SIG-M5 (cell line): ENCODE measurements around the gene CMPK1.

Experiments
- DNase-seq: peaks from one replicate; lab custom pipeline; 2025; lab: John Stamatoyannopoulos, UW

Gene CMPK1

GRCh38 chr1:47424336-47424982 lies 90.9 kb downstream of the CMPK1 start:
- no peak for DNase-seq
